IMR-90 (cell line): Measurements from ENCODE around the gene TMSB10.

Experiments
- CHD1 ChIP-seq: IDR thresholded peaks from 2 replicates; pipeline ENCODE4 v1.6.1; 2012; ENCODE audit warnings: low read depth, low read length, improper control_type of control experiment
- FOS ChIP-seq: fragments of 150-350 bp; IDR thresholded peaks from 2 replicates; pipeline ENCODE4 v1.6.1; 2016; ENCODE audit warnings: low read depth, low read length
- MXI1 ChIP-seq: IDR thresholded peaks from 2 replicates; pipeline ENCODE4 v1.6.1; 2012; ENCODE audit warnings: low read depth, mild to moderate bottlenecking, low read length, moderate library complexity, borderline replicate concordance
- NFE2L2 ChIP-seq: fragments of 150-350 bp; IDR thresholded peaks from 2 replicates; pipeline ENCODE4 v1.6.1; 2016; ENCODE audit warnings: low read depth, mild to moderate bottlenecking, low read length
- POLR2A ChIP-seq: IDR thresholded peaks from 2 replicates; pipeline ENCODE4 v1.6.1; 2012; ENCODE audit warnings: mild to moderate bottlenecking, low read depth, low read length
- RAD21 ChIP-seq: IDR thresholded peaks from 2 replicates; pipeline ENCODE4 v1.6.1; 2012; ENCODE audit warnings: low read length, improper control_type of control experiment
- RFX5 ChIP-seq: IDR thresholded peaks from 2 replicates; pipeline ENCODE4 v1.8.0; 2012; ENCODE audit warnings: low read depth, mild to moderate bottlenecking, low read length, moderate library complexity
- SMC3 ChIP-seq: fragments of 150-350 bp; IDR thresholded peaks from 2 replicates; pipeline ENCODE4 v1.6.1; 2016; ENCODE audit warnings: low read depth, mild to moderate bottlenecking, antibody characterized with exemption, low read length, moderate library complexity
- TF ChIP-seq, protein P1 (sequence below): conservative IDR thresholded peaks from 2 replicates; pipeline ENCODE4 v1.5.1; 2012; ENCODE audit warnings: mild to moderate bottlenecking, low read depth, low read length, improper control_type of control experiment

DNA sequence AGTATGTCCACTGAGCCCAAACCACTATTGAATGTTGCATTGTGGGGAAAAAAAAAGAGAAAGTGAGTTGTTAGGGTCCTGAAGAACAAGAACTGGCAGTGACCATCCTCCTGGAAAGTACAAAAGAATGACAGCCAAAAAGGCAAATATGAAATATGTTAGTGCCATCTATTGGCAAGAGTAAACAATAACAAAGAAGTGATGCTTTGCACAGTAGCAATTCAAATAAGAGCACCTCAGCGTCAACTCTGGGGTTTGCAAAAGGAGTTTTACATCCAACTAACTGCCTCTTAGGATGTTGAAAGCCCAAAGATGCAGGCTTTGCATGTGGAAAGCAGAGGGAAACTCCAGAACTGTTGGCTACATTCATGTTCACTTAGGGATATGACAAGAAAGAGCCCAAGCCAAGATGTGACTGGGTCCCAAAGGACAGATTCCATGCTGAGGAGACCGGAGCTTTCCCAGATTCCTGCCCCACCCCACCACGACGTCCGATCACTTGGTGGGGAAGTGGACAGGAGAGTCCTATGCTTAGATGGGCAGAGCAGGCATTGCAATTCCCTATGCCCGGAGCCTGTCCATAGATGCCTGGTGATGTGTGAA, 40.2 kb upstream of the TMSB10 start:
- TF ChIP-seq POLR2A = no peak
- TF ChIP-seq, protein P1, sequence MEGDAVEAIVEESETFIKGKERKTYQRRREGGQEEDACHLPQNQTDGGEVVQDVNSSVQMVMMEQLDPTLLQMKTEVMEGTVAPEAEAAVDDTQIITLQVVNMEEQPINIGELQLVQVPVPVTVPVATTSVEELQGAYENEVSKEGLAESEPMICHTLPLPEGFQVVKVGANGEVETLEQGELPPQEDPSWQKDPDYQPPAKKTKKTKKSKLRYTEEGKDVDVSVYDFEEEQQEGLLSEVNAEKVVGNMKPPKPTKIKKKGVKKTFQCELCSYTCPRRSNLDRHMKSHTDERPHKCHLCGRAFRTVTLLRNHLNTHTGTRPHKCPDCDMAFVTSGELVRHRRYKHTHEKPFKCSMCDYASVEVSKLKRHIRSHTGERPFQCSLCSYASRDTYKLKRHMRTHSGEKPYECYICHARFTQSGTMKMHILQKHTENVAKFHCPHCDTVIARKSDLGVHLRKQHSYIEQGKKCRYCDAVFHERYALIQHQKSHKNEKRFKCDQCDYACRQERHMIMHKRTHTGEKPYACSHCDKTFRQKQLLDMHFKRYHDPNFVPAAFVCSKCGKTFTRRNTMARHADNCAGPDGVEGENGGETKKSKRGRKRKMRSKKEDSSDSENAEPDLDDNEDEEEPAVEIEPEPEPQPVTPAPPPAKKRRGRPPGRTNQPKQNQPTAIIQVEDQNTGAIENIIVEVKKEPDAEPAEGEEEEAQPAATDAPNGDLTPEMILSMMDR = peak; percentile 43; the same call in 1 of the 2 replicates
- TF ChIP-seq MXI1 = no peak
- TF ChIP-seq FOS = no peak
- peak; percentile 37; the same call in 1 of the 2 replicates for TF ChIP-seq SMC3
- TF ChIP-seq RAD21 = peak; percentile 57
- no peak for TF ChIP-seq CHD1
- no peak for TF ChIP-seq NFE2L2
- no peak for TF ChIP-seq RFX5
